Calu3 (cell line): ENCODE data around the gene SHANK1. TPM values are rescaled to one million over a fixed set of nuclear protein-coding genes. Genes with fewer than 3 reads are reported as not detected.
A peak's percentile ranks its signal among the peaks of the same experiment; 100 is the strongest.

ENCODE experiments used
- BruUV-seq: library from RNA; stranded (reverse); fragments of 400-500 nt; replicated peaks from 2 replicates; lab custom pipeline; 2021; lab: Mats Ljungman, UMichigan
- CTCF ChIA-PET: fragments of 300-600 bp; sonication (Branson Sonifier 250); formaldehyde crosslinking; loops from one replicate; lab custom pipeline; 2022; ENCODE audit warnings: antibody characterized with exemption; lab: Charles Lee
- DNase-seq: peaks from one replicate; pipeline ENCODE4 v3.0.0; 2022
- H3K27ac Mint-ChIP-seq: one replicate; pipeline ENCODE4 v1.8.0; 2022; ENCODE audit warnings: mixed read lengths; ENCODE audit not compliant: unreplicated experiment
- H3K27me3 Mint-ChIP-seq: one replicate; pipeline ENCODE4 v1.8.0; 2022; ENCODE audit warnings: mixed read lengths; ENCODE audit not compliant: unreplicated experiment
- H3K36me3 Mint-ChIP-seq: one replicate; pipeline ENCODE4 v1.8.0; 2022; ENCODE audit warnings: mild to moderate bottlenecking, moderate library complexity, mixed read lengths; ENCODE audit not compliant: insufficient read depth, unreplicated experiment
- H3K4me1 Mint-ChIP-seq: one replicate; pipeline ENCODE4 v1.8.0; 2022; ENCODE audit warnings: mild to moderate bottlenecking, low read depth, mixed read lengths; ENCODE audit not compliant: unreplicated experiment
- H3K4me3 Mint-ChIP-seq: one replicate; pipeline ENCODE4 v1.8.0; 2022; ENCODE audit warnings: mild to moderate bottlenecking, low read depth, moderate library complexity, mixed read lengths; ENCODE audit not compliant: unreplicated experiment
- H3K9me3 Mint-ChIP-seq: one replicate; pipeline ENCODE4 v1.8.0; 2022; ENCODE audit warnings: low read depth, mixed read lengths; ENCODE audit not compliant: unreplicated experiment
- CTCF ChIP-seq: fragments of 200-600 bp; IDR thresholded peaks from one replicate; pipeline ENCODE4 v1.8.0; 2022; ENCODE audit warnings: antibody characterized with exemption; ENCODE audit not compliant: unreplicated experiment
- intact Hi-C: fragments of 100-400 bp; cut with micrococcal nuclease; formaldehyde crosslinking; loops from one replicate; pipeline ENCODE4 v1.10.0; 2022; ENCODE audit not compliant: unreplicated experiment
- total RNA-seq: library from RNA; stranded (reverse); gene quantifications from 2 replicates; pipeline ENCODE4 v1.2.3, GENCODE V29; 2022

The SHANK1 gene
- total RNA-seq, 1 experiment from 2014 or later = not detected

- DNase-seq = no peak
- intact Hi-C loops = no loop called here
- Mint-ChIP-seq H3K4me3 (no peak overlapping the region), H3K27me3 (peaks cover 53% of the 10 kb centered on the region), H3K4me1 (no peaks in the 10 kb centered on the region), H3K9me3 (no peaks in the 10 kb centered on the region), H3K36me3 (peaks cover 19% of the 10 kb centered on the region), H3K27ac (no peak overlapping the region)
- CTCF ChIA-PET = interaction anchor here (0.7 kb wide), 1 partner anchor 8 kb away, joined by 3 read pairs; no protein-coding TSS in a partner anchor
- TF ChIP-seq CTCF = no peak
- no TSS peak for BruUV-seq
These were observed 10.3 kb upstream of the SHANK1 start for GRCh38 chr19:50729894-50730293.

GRCh38 chr19:50728084-50728737 is 8.6 kb upstream of the SHANK1 start:
- DNase-seq = no peak

GRCh38 chr19:50725911-50726230 is 6.3 kb upstream of the SHANK1 start:
- peaks cover 39% of the 10 kb centered on the region for H3K36me3 Mint-ChIP-seq
- no peak overlapping the region for H3K27ac Mint-ChIP-seq
- no peak for DNase-seq
- TF ChIP-seq CTCF = no peak
- H3K4me3 Mint-ChIP-seq = peak overlapping the region; percentile 94
- no peaks in the 10 kb centered on the region for H3K4me1 Mint-ChIP-seq
- BruUV-seq = TSS peak; percentile 84
- no peaks in the 10 kb centered on the region for H3K9me3 Mint-ChIP-seq
- peaks cover 63% of the 10 kb centered on the region for H3K27me3 Mint-ChIP-seq
- intact Hi-C loops = no loop called here
- CTCF ChIA-PET = interaction anchor here (2.3 kb wide), 1 partner anchor 11 kb away, joined by 10 read pairs; no protein-coding TSS in a partner anchor

More at GRCh38 chr19:50728084-50728737, 8.6 kb upstream of the SHANK1 start:
- Mint-ChIP-seq H3K27me3 (peaks cover 63% of the 10 kb centered on the region), H3K9me3 (no peaks in the 10 kb centered on the region), H3K27ac (no peak overlapping the region), H3K4me1 (no peaks in the 10 kb centered on the region), H3K36me3 (peaks cover 35% of the 10 kb centered on the region), H3K4me3 (no peak overlapping the region)
- no TSS peak for BruUV-seq
- no peak for TF ChIP-seq CTCF
- intact Hi-C loops = no loop called here
- CTCF ChIA-PET = no interaction called here

- BruUV-seq = no TSS peak
- intact Hi-C loops = no loop called here
- H3K9me3 Mint-ChIP-seq = no peaks in the 10 kb centered on the region
- no peak overlapping the region for H3K27ac Mint-ChIP-seq
- H3K4me1 Mint-ChIP-seq = no peaks in the 10 kb centered on the region
- H3K36me3 Mint-ChIP-seq = peaks cover 41% of the 10 kb centered on the region
- no peak for TF ChIP-seq CTCF
- peak overlapping the region; percentile 94 for H3K4me3 Mint-ChIP-seq
- H3K27me3 Mint-ChIP-seq = peaks cover 63% of the 10 kb centered on the region
- DNase-seq = no peak
- CTCF ChIA-PET = interaction anchor here (0.6 to 2.3 kb wide), 31 partner anchors 11 to 699 kb away, joined by 3 to 20 read pairs (median 5); partner anchors contain the start of gene KCNC3
These were observed 5.8 kb upstream of the SHANK1 start for GRCh38 chr19:50725218-50725910.
